Fibroblast of skin of back (primary cell): ENCODE results near the gene XPO5. TPM values are rescaled to one million over a fixed set of nuclear protein-coding genes. Genes with fewer than 3 reads are reported as not detected.
"Not testable (repeated sequence)": the region's sequence is repeated elsewhere in the genome, so short reads cannot be mapped to it uniquely, and the experiment has no call there.

Source experiments
- DNase-seq: peaks from one replicate; pipeline ENCODE4 v3.0.0-alpha.2; 2013
- polyA plus RNA-seq, 2 experiments: library from polyadenylated mRNA; unstranded; fragments of 120-200 nt; gene quantifications; one replicate each; pipeline ENCODE4 v1.2.1, GENCODE V29; 2013; ENCODE audit not compliant: insufficient read length in 2 of 2

The XPO5 gene
- 28.5 TPM for polyA plus RNA-seq (2013, experiment 1 of 2; ENCODE audit: insufficient read length)
- polyA plus RNA-seq (2013, experiment 2 of 2; ENCODE audit: insufficient read length): 21.7 TPM

DNA sequence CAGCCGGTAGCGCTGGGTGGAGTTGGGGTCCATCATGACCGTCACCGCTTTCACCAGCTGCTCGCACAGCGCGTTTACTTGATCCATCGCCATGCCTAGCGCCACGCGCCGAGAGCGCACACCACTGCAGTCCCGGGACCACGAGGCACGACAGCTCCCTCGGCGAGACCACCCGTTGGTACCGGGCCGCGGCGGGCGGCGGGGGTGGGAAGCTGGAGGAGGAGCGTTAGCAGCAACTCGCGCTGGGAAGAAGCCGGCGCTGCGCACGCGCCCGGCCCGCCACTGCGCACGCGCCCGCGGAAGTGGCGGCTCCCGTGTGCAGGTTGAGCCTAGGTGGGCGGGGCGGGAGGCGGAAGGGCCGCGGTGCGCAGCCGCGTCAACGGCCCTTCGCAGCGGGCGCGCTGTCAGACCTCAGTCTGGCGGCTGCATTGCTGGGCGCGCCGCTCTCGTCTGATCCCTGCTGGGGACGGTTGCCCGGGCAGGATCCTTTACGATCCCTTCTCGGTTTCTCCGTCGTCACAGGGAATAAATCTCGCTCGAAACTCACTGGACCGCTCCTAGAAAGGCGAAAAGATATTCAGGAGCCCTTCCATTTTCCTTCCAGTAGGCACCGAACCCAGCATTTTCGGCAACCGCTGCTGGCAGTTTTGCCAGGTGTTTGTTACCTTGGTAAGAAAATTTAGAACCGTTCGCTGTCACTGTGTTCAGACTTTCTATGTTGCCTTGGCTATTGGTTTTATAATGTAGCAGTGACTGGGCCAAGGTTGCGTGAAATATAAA is at the start of gene XPO5, which contains the start of gene POLH:
Gene XPO5 (minus strand): TSS at position 267 of the 780 bp plus-strand sequence. CDS start 174 bp downstream, at position 93.
Gene POLH (plus strand): TSS at position 414 of the 780 bp plus-strand sequence. CDS start 6,135 bp downstream, outside the sequence.
- DNase-seq: peak; percentile 92

DNA sequence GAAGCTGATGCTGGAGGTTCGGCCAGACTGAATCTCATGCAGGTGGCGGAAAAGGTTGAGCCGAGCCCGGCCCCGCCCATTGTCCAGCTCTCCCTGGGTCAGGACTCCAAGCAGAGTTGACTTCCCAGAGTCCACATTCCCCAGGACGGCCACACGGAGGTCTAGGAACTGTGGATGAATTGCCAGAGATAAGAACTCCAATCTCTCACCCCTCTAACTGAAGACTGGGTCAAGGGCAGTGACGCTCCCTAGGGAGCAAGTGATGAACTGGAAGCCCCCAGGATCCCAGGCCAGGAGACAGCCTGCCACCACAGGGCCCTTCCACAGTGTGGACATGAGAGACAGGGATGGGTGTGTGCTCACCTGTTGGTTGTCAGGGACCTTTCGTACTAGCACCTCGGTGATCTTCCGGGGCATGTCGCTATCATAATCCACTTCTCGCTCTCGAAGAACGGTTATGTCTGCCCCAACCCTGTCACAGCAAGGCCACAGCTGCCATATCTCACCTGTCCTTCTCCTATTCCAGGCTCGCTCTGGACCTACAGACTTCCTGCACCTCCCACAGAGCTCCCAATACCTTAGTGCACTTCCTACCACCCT is 49.7 kb upstream of the XPO5 start:
- no peak for DNase-seq

DNA sequence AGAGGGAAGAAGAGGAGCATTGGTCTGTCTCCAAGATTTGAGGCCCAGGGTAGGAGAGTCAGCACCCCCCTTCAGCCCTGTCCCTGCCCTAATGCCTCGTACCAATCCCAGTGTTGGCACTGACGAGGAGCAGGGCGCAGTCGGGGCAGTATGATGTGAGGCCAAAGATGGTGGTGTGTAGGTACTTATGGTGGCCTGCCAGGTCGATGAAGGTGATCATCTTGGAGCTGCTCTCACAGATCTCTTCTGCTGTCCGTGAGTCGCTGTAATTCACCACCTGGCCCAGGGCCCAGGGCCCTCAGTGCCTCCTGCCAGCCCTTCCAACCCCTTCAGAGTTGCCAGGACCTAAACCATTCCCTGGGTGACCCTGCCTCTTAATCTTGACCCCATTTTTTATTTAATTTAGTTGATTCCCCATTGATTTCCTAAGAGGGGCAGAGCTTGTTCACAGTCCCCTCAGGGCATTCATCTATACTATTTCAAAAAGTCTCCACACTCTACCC is 49.0 kb upstream of the XPO5 start:
- no peak for DNase-seq

DNA sequence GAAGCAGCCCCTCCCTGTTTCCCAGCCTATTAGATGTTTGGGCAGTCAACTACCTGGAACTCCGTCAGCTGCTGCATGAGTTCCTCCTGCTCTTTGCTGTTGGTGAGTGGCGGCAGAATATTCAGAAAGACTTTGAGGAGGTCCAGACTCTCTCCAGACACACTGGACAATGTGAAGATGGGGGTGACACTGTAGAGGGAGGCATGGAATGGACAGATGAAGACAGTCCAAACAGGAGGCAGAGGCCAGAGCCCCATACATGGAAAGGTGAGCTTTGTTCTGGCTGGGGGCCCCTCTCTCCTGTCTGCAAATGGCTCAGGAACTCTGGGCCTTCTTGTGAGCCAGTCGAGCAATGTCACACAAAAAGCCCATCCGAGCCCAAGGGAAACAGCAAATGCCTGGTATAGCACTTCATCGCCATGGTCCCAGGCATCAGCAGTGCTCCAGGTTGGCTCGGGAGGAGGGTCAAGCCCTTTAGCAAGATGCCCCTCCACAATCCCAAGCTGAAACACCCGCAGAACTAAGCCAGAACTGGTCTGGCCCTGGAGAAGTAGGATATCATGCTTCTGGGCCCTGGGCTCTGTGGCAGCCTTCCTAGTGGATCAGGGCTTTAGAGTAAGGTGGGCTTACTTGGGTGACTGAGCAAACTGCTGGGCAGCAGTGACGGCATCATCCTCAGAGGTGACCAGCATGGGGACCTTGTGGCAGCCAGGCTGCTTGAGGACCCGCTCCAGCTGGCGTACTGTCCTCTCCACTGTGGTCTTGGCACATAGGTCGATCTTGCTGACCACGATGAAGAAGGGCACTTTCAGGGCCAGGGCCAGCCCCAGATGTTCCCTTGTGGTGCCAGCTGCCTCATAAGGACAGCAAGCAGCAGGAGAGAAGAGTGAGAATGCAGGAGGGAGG is 48.3 kb upstream of the XPO5 start:
- DNase-seq: no peak

DNA sequence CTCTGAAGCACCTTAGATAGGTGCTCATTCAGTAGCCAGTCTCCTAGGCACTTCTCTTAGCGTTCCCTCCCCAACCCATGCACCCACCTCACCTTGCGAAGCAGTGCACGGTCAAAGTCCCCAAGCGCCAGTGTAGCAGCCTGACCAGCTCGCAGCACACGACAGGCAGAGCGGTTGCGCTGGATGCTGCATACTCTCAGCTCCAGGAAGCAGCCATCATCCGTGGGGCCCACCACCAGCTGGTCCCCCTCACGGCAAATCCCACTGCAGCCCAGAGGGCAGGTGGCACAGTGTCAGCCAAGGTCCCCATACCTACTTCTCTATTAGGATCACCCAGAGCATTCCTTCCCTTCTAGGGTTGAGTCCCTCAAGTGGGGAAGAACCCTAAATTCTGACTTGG is 46.7 kb upstream of the XPO5 start:
- DNase-seq: no peak

DNA sequence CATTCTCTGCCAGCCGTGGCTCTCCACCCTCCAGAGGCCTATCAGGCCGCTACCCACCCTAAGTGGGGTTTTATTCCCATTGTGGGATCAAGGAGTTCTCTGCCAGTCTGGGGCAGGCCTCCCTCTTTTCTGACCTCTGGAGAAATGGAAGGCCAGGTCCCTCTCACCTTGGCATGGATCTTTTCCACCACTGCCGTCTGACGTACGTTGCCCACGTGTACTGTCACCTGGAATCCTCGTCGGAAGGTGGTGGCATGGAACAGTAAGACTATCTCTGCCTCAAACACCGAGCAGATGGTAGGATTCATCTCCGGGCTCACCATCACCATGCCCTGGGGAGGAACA is 46.0 kb upstream of the XPO5 start:
- no peak for DNase-seq

DNA sequence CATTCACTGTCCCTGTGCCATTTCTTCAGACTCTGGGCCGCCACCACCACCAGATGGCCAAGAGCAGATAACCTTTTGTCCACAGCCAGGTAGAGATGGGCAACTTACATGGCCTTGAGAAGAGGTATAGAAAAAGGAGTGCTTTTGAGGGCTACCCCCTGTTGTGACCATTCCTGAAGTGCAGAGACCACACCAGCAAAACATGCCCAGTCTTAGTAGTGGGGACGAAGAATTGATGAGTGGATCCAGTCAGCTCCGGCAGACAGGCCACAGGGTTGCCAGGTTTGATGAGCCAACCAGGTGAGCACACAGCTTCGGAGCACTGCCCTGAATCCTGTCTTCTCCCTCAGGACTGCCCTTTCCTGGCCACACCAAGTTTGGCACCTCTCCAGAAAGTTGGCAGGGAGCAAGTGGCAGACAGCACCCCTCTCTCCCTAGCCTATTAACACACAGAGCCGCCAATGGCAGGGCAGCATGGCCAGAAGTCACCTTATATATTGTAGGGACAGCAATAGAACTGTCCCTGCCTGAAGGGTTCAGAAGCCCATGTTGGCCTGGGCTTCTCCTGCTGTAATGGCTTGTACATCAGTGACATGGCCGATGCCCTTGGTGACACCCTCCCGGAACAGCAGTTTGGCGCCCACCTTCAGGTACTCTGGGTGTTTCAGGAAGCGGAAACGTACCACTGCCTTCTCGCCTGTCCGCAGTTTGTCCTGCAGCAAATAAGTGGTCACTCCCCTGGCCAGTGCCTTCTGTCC is 45.4 kb upstream of the XPO5 start:
- no peak for DNase-seq

DNA sequence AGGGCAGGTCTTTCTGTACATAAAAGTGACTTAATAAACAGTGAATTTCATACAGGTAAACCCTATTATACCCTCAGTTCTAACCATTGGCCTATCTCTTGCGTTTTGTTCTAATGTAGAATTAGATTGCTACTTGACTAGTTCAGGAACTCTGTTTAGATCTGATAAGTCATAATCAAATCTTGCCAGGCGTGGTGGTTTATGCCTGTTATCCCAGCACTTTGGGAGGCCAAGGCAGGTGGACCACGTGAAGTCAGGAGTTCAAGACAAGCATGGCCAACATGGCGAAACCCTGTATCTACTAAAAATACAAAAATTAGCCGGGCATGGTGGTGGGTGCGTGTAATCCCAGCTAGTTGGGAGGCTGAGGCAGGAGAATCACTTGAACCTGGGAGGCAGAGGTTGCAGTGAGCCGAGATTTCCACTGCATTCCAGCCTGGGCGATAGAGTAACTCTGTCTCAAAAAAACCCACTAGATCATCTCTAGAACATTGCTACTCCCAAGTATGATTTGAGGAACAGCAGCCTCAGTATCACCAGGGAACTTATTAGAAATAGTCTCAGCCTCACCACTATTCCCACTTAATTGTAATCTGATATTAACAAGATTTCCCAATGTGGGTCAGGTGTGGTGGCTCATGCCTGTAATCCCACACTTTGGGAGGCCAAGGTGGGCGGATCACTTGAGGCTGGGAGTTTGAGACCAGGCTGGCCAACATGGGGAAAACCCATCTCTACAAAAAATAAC is 41.1 kb upstream of the XPO5 start:
- DNase-seq: no peak

DNA sequence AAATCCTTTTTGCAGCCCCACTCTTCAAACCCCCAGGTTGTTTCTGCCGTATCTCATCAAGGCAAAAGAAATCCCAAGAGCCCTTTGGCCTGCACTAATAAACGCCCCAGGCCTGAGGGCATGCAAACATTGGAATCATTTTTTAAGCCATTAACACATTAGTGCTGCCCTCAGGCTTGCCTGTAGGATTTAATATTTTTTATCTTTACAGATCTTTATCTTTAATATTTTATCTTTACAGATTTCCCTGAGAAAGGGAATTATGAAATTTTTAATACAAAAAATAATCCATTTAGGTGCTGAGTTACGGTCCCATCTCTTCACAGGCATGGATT is 38.5 kb upstream of the XPO5 start:
- no peak for DNase-seq

DNA sequence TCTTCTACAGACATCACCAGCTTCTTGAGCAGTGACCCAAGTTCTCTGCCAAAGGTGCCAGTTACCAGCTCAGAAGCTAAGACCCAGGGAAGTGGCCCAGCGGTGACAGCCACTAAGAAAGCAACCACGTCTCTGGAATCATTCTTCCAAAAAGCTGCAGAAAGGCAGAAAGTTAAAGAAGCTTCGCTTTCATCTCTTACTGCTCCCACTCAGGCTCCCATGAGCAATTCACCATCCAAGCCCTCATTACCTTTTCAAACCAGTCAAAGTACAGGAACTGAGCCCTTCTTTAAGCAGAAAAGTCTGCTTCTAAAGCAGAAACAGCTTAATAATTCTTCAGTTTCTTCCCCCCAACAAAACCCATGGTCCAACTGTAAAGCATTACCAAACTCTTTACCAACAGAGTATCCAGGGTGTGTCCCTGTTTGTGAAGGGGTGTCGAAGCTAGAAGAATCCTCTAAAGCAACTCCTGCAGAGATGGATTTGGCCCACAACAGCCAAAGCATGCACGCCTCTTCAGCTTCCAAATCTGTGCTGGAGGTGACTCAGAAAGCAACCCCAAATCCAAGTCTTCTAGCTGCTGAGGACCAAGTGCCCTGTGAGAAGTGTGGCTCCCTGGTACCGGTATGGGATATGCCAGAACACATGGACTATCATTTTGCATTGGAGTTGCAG is 38.0 kb upstream of the XPO5 start:
- DNase-seq: no peak

DNA sequence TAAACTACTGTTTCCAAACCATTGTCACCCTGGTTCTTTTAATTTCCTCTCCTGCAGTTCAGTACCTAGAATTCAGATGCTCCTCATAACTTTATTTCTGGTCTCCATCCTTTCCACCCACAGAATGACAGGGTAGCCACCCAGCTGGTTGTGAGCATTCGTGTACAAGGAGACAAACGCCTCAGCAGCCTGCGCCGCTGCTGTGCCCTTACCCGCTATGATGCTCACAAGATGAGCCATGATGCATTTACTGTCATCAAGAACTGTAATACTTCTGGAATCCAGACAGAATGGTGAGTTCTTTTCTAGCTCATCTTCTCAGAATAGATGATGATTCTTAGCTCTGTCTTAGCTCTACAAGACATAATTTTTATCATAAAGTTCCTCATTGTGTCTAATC is 34.6 kb upstream of the XPO5 start:
- no peak for DNase-seq

DNA sequence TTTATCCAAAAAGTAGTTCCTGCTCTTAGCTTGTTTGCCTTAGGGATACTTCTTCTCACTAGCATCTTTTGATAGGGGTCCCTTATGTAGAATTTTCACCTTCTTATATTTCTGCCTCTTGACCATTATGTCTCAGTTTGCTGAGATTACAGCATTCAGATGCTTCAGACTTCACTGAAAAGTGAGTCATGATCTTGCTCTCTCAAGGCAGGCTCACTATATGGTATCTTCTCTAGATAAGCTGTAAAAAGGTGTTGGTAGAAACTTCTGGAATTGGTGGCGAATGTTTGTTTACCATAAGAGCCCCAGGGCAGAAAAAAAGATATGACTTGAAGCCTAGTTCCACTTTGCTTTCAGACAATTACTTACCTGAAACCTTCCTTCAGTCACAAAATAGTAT is 33.6 kb upstream of the XPO5 start:
- no peak for DNase-seq

DNA sequence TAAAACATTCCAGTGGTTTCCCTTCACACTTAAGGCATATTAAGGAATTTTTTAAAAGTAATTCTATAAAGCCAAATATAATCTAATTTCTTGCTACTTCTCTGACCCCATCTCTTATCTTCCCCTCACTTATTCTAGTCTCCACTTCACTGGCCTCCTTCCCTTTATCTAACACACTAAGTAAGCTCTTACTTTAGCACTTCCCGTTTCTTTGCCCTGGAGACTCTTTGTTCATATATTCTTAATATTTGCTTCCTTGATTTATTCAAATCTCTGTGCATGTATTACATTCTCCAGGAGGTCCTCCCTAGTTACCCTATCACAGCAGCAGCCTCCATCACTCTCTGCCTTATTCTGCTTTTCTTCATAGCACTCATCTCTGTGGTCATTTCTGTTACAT is 33.0 kb upstream of the XPO5 start:
- no peak for DNase-seq

DNA sequence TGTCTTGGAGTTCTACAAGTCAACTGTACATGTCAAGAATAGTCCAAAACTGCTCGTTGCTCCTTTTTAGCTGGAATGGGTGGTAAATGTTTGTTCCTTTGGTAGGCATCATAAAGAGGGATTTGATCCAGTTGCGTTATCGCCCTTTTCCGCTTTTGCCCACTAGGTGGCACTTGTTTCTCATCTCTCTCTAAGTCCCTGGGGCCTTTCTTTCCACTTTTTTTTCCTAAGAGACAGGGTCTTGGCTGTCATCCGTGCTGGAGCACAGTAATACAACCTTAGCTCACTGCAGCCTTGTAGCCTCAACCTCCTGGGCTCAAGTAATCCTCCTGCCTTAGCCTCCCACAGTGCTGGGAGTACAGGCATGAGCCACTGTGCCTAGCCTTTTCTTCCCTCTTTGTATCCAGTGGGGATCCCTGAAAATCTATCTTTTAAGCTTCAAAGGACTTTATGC is 32.5 kb upstream of the XPO5 start:
- peak; percentile 77 for DNase-seq

DNA sequence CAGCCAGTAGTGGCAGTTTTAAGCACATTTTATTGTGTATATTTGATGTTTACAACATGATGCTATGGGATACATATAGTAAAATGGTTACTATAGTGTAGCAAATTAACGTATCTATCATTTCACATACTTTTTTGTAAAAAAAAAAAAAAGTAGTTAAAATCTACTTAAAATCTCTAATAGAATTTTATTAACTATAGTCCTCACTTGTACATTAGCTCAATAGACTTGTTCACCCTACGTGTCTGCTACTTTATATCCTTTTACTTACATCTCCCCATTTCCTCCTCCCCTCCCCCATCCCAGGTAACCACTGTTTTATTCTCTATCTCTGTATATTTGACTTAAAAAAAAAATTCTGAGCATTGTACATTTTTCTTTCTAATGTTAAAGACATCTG is 30.2 kb upstream of the XPO5 start:
- DNase-seq: no peak

DNA sequence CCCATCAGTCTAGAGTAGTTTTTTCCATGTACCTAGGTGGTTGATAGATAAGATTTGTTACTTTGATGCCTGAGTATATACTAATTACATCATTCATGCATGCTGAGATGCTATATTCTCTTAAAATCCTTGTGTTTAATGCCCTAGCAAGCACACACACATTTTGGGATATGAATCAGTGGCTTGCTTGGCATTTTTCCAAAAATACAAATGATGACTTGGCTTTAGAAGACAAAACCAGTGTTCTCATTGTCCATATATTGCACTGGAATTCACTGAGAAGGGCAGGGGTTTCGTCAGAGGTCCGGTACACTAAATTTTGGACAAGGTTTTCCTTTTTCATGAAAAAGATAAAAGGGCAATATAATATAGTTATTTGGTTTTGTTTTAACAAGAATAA is 28.3 kb upstream of the XPO5 start:
- DNase-seq: peak; percentile 71

DNA sequence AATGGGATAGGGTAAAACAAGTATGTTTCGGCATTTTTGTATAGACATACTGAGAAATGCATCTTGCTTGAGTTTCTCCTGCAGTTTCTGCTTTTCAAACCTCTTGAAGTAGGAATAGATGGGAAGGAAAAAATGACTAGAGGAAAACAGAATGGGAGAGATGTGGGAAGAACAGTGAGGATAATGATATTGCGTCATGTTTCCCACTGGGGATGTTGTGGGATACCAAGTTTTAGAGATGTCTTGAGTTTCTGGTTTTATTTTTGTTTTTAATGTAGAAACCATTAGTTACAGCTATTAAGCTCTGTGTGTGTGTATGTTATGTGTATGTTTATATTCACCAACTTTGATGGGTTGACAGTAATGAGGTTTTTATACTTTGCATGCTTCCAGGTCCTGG is 24.8 kb upstream of the XPO5 start:
- no peak for DNase-seq

DNA sequence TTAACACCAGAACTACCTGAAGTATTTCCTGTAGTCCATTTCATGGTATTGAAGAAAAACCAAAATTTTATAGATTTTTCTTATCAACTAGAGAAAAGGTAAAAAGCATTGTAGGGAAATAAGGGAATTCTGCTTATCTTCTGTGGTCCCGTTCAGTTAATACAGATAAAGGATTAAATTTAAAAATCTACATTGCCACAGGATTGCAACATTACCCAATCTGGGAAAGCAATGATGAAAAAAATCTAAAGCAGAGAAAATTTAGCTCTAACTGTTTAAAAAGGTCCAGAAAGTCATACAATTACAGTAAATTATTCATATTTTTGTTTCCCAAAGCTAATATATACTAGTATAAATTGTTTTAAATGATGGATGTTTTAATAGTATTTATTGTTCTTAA is 18.1 kb upstream of the XPO5 start:
- no peak for DNase-seq

DNA sequence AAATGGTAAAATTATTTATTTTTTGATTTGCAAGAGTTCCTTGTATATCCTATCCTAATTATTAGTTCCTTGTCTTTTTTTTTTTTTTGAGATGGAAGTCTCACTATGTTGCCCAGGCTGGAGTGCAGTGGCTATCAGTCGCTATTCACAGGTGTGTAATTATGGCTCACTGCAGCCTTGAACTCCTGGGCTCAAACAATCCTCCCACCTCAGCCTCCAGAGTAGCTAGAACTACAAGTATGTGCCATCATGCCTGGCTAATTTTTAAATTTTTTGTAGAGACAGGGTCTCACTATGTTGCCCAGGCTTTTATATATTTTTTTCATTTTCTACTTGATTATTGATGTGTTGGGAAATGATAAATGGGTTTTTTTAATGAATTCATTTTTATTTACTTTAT is 13.7 kb upstream of the XPO5 start:
- DNase-seq: not testable (repeated sequence)

DNA sequence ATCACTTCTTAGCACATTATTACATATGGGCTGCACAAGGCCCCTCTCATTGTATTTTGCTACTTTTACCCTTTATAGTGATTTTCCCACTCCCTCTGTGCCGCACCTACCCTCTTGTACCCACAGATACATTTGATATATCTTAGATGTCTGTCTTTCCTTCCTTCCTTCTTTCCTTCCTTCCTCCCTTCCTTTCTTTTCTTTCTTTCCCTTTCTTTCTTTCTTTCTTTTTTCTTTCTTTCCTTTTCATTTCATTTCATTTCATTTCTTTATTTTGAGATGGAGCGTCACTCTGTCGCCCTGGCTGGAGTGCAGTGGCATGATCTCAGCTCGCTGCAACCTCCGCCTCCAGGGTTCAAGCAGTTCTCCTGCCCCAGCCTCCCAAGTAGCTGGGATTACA is 12.4 kb upstream of the XPO5 start:
- DNase-seq: no peak
